Measurements from ENCODE around the gene GPSM3. TPM values are rescaled to one million over a fixed set of nuclear protein-coding genes. Genes with fewer than 3 reads are reported as not detected.
"Not testable (repeated sequence)": the region's sequence is repeated elsewhere in the genome, so short reads cannot be mapped to it uniquely, and the experiment has no call there.

The GPSM3 gene
- total and polyA plus RNA-seq, 2 experiments from 2014 or later = 14.5 to 18.0 TPM

DNA sequence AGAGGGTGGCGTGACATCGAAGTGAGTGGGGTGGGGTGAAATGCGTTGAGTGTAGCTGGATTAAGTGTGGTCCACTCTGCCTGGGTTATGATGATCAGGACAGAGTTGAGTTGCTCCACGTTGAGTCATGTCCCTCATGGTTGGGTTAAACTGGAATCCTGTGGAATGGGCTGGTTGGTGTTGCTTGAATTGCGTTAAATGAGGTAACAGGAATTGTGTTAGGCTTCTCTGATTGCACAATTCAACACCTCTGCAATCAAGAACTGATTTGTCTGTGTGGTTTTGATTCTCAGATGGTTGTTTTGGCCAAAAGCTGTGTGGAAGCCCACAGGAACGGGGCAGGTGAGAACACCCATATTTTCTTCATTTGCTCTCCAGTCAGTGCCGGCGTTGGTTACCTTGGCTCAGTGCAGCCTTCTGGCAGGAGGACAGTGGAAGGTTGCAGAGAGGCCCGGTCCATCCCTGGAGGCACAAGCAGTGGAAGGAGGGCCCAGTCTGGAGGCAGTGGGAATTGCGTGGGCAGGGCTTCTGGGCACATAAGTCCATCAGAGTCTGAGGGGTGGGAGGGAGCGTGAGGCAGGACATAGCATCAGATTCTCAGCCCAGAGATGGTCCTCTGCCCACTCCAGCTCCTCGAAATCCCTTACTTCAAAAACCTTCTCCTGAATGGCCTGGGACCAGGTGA is 19.8 kb upstream of the GPSM3 start:
- H3K9me3 ChIP-seq (ENCODE audit: low read depth) = no peaks in the 10 kb centered on the region
- H3K4me3 ChIP-seq = no peak overlapping the region
- DNase-seq (ENCODE audit: low read depth in 1 of 2, low spot score in 1 of 2) = no peak
- TF ChIP-seq, protein P1, sequence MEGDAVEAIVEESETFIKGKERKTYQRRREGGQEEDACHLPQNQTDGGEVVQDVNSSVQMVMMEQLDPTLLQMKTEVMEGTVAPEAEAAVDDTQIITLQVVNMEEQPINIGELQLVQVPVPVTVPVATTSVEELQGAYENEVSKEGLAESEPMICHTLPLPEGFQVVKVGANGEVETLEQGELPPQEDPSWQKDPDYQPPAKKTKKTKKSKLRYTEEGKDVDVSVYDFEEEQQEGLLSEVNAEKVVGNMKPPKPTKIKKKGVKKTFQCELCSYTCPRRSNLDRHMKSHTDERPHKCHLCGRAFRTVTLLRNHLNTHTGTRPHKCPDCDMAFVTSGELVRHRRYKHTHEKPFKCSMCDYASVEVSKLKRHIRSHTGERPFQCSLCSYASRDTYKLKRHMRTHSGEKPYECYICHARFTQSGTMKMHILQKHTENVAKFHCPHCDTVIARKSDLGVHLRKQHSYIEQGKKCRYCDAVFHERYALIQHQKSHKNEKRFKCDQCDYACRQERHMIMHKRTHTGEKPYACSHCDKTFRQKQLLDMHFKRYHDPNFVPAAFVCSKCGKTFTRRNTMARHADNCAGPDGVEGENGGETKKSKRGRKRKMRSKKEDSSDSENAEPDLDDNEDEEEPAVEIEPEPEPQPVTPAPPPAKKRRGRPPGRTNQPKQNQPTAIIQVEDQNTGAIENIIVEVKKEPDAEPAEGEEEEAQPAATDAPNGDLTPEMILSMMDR (IDR thresholded peaks at IDR 0.05; ENCODE audit: low read depth, low read length) = no peak
- H3K36me3 ChIP-seq = no peaks in the 10 kb centered on the region
- H3K27me3 ChIP-seq = no peaks in the 10 kb centered on the region
- no peaks in the 10 kb centered on the region for H3K4me1 ChIP-seq (ENCODE audit: low read depth)
- no peak overlapping the region for H3K27ac ChIP-seq

DNA sequence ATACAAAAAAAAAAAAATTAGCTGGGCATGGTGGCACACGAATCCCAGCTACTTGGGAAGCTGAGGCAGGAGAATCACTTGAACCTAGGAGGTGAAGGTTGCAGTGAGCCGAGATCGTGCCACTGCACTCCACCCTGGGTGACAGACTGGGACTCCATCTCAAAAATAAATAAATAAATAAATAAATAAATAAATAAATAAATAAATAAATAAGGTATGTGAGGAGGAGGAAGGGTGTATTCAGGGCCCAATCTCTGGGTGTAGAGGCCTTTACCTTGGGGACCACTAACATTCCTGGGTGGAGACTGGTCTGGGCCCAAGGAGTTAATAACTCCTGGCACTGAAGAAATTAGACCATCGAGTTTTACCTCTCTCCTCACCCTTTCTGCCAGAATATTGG is 19.0 kb upstream of the GPSM3 start:
- not testable (repeated sequence) for H3K27me3 ChIP-seq; H3K9me3 ChIP-seq (ENCODE audit: low read depth); H3K4me1 ChIP-seq (ENCODE audit: low read depth); DNase-seq (ENCODE audit: low read depth in 1 of 2, low spot score in 1 of 2); H3K27ac ChIP-seq; H3K4me3 ChIP-seq; H3K36me3 ChIP-seq

DNA sequence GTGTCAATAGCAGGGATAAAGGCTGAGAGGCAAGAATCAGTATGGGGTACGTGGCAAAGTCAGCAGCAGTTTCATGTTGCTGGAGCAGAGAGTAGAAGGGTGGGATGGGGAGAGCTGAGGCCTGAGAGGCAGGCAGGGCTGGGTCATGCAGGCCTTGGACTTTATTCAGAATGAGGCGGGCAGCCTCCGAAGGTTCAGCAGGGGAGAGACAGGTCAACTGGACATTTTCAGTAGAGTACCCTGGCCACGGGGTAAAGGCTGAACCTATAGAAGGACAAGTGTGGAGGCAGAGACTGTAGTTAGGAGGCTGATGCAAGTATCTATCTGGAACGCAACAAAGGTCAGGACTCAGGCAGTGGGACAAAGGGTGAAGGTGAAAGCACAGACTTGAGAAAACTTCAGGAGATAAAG is 17.8 kb upstream of the GPSM3 start:
- TF ChIP-seq, protein P1 (IDR thresholded peaks at IDR 0.05; ENCODE audit: low read depth, low read length) = no peak
- H3K27ac ChIP-seq = no peak overlapping the region
- no peaks in the 10 kb centered on the region for H3K4me1 ChIP-seq (ENCODE audit: low read depth)
- no peaks in the 10 kb centered on the region for H3K9me3 ChIP-seq (ENCODE audit: low read depth)
- no peaks in the 10 kb centered on the region for H3K27me3 ChIP-seq
- no peak overlapping the region for H3K4me3 ChIP-seq
- no peaks in the 10 kb centered on the region for H3K36me3 ChIP-seq
- no peak for DNase-seq (ENCODE audit: low read depth in 1 of 2, low spot score in 1 of 2)

DNA sequence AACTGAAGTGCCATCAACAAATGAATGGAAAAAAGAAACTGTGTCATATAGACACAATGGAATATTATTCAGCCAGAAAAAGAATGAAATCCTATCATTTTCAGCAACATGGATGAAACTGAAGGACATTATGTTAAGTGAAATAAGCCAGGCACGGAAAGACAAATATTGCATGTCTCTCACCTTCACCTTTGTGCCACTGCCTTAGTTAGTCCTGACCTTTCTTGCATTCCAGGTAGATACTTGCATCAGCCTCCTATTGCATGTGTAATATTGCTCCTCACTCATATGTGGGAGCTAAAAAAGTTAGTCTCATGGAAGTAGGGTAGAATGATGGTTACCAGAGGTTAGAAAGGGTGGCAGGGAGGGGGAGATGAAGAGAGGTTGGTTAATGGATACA is 16.6 kb upstream of the GPSM3 start:
- Histone ChIP-seq H3K4me1 (ENCODE audit: low read depth) (no peaks in the 10 kb centered on the region), H3K27me3 (no peaks in the 10 kb centered on the region), H3K9me3 (ENCODE audit: low read depth) (no peaks in the 10 kb centered on the region), H3K27ac (no peak overlapping the region), H3K4me3 (no peak overlapping the region), H3K36me3 (no peaks in the 10 kb centered on the region)
- TF ChIP-seq, protein P1 (IDR thresholded peaks at IDR 0.05; ENCODE audit: low read depth, low read length) = no peak
- no peak for DNase-seq (ENCODE audit: low read depth in 1 of 2, low spot score in 1 of 2)

DNA sequence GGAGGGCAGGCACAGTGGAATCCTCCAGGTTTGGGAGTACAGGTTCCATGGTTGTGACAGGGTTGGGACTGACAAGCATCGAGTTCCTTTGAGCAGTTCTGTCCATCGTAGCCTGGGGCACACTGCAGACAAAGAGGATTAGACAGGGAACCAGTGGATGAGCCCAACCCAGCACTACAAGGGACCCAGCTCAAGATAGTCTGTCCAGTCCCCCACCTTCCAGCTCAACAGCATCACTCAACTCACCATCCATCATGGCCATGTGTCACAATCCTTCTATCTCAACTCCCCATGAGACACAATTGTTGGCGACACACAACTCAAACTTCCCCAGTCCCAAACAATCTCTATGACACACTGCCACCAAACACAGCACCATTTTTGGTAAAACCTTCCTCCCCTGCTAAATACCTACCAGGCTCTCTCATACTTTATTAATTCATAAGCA is 11.8 kb upstream of the GPSM3 start:
- H3K27ac ChIP-seq = no peak overlapping the region
- H3K4me3 ChIP-seq = no peak overlapping the region
- TF ChIP-seq, protein P1 (IDR thresholded peaks at IDR 0.05; ENCODE audit: low read depth, low read length) = no peak
- H3K4me1 ChIP-seq (ENCODE audit: low read depth) = no peaks in the 10 kb centered on the region
- H3K36me3 ChIP-seq = no peaks in the 10 kb centered on the region
- no peaks in the 10 kb centered on the region for H3K9me3 ChIP-seq (ENCODE audit: low read depth)
- H3K27me3 ChIP-seq = no peaks in the 10 kb centered on the region
- no peak for DNase-seq (ENCODE audit: low read depth in 1 of 2, low spot score in 1 of 2)

DNA sequence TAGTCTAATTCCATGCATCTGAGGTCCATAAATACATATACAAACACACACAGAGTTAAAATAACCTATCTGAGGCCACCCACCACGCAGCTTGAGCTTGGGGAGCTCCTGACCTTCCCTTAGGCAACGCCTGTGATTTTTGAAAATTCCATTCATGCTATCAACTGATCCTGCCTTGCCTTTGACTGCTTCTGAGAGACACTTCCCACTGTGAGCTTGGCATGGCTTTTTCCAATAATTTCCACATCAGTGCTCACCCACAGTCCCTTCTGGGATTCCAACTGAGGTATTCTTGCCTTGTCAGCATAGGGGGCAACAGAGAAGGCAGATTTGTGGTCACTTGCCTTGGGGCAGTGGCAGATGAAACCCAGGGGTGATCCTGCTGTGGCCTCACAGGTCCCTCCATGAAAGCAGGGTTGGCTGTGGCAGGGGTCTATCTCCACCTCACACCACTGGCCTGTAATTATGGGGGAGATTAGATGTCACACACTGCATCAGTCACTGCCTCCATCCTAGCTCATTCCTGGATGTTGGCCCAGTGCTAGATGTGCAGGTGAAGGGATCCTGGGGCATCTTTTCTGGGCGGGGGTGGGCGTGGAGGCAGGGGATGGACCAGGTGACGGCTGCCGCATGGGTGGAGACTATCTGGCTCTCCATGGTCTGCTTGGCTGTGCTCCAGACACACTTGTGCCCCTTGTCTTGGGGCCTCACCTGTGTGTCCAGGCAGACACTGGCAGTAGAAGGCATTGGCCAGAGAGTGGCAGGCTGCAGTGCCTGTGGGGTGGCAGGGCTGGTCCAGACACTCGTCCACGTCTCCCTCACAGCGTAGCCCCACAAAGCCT is 11.2 kb upstream of the GPSM3 start:
- H3K4me3 ChIP-seq = no peak overlapping the region
- H3K36me3 ChIP-seq = no peaks in the 10 kb centered on the region
- TF ChIP-seq, protein P1 (IDR thresholded peaks at IDR 0.05; ENCODE audit: low read depth, low read length) = no peak
- H3K27ac ChIP-seq = no peak overlapping the region
- H3K27me3 ChIP-seq = no peaks in the 10 kb centered on the region
- H3K4me1 ChIP-seq (ENCODE audit: low read depth) = no peaks in the 10 kb centered on the region
- no peak for DNase-seq (ENCODE audit: low read depth in 1 of 2, low spot score in 1 of 2)
- no peaks in the 10 kb centered on the region for H3K9me3 ChIP-seq (ENCODE audit: low read depth)

All from cardiac muscle cell (in vitro differentiated cells and primary cell).